Measurements from ENCODE around the gene OR6C70. TPM values are rescaled to one million over a fixed set of nuclear protein-coding genes. Genes with fewer than 3 reads are reported as not detected.
"Not testable (repeated sequence)": the region's sequence is repeated elsewhere in the genome, so short reads cannot be mapped to it uniquely, and the experiment has no call there.

Gene OR6C70
- not detected for total RNA-seq

DNA sequence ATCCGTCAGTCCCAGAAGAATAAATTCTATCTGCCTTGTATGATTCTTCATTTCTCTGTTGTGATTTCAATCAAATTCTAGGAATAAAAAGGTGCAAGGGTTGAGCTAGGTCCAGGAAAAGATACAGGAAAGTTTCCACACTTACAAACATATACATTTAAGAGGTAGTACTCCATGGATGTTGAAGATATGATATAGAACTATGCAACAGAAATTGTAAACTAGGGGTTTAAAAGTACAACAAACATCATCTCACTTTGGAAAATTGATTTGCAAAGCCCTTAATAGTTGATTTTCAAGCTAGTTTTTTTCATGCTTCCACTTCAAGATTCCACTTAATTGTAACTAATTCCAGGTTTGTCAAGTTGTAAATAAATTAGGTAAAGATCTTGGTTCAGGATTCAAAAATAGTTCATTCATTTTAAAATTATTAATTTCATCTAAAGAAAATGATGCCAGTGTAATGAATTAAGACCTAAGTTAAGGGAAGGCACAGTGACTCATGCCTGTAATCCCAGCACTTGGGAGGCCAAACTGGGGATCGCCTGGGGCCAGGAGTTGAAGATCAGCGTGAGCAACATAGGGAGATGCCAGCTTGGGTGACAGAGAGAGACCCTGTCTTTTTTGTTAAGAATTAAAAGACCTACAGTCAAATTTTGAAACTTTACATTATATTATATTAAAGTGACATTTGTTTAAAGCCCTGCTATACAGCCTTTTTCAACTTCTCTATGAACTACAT is at the start of gene OR6C70:
TSS of gene OR6C70 (minus strand) at position 51 of the 742 bp plus-strand sequence. CDS start at position 51, 0 bp downstream.
- no peak for DNase-seq

- DNase-seq: no peak
Measured at GRCh38 chr12:55516391-55516790, 46.5 kb upstream of the OR6C70 start.

GRCh38 chr12:55515696-55516095 is 45.8 kb upstream of the OR6C70 start:
- DNase-seq: no peak

DNA sequence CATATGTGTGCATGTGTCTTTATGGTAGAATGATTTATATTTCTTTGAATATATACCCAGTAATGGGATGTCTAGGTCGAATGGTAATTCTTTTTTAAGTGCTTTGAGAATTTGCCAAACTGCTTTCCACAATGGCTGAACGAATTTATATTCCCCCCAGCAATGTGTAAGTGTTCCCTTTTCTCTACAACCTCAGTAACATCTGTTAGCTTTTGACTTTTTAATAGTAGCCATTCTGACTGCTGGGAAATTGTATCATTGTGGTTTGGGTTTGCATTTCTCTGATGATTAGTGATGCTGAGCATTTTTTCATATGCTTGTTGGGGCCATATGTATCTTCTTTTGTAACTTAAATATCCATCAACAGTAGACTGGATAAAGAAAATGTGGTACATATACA is 31.7 kb upstream of the OR6C70 start:
- DNase-seq: no peak

- no peak for DNase-seq
Measured at GRCh38 chr12:55499810-55500252, 29.9 kb upstream of the OR6C70 start.

DNA sequence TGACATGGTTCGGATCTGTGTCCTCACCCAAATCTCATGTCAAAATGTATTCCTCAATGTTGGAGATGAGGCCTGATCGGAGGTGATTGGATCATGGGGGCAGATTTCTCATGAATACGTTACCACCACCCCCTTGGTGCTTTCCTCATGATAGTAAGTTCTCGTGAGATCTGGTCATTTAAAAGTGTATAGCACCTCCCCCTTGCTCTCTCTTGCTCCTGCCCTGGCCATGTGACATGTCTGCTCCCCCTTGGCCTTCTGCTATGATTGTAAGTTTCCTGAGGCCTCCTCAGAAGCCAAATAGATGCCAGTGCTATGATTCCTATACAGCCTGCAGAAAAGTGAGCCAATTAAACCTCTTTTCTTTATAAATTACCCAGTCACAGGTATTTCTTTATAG is 29.3 kb upstream of the OR6C70 start:
- DNase-seq: no peak

DNA sequence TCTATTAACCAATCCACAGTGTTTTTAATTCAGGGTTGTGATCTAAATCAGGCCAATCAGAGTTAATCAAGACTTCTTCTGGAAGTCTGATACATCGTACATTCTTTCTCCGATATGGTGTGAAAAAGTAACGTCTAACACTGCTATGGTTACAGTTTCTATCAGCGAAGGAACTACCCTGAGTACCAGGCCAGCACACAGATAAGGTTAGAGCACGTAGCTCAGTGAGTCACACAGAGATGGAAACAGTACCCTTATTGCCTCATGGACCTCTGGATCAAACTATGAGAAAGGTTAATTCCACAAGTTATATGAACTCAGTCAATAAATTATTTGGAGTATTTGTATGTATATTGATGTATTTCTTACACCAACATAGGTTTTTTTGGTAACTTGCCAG is 25.6 kb upstream of the OR6C70 start:
- no peak for DNase-seq

GRCh38 chr12:55492078-55492477 is 22.1 kb upstream of the OR6C70 start, which contains the start of gene OR6C68:
Gene OR6C68 (plus strand): TSS chr12:55492378. CDS start chr12:55492378, 0 bp downstream.
- DNase-seq: no peak

- DNase-seq: not testable (repeated sequence)
Measured at GRCh38 chr12:55484284-55484683, 14.3 kb upstream of the OR6C70 start.

DNA sequence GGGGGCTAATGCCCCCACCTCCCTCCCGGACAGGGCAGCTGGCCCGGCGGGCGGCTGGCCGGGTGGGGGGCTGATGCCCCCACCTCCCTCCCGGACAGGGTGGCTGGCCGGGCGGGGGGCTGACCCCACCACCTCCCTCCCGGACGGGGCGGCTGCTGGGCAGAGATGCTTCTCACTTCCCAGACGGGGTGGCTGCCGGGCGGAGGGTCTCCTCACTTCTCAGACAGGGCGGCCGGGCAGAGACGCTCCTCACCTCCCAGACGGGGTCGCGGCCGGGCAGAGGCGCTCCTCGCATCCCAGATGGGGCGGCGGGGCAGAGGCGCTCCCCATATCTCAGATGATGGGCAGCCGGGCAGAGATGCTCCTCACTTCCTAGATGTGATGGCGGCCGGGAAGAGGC is 9.2 kb upstream of the OR6C70 start:
- DNase-seq: not testable (repeated sequence)

GRCh38 chr12:55472264-55472663 is 2.3 kb upstream of the OR6C70 start:
- DNase-seq: no peak

DNA sequence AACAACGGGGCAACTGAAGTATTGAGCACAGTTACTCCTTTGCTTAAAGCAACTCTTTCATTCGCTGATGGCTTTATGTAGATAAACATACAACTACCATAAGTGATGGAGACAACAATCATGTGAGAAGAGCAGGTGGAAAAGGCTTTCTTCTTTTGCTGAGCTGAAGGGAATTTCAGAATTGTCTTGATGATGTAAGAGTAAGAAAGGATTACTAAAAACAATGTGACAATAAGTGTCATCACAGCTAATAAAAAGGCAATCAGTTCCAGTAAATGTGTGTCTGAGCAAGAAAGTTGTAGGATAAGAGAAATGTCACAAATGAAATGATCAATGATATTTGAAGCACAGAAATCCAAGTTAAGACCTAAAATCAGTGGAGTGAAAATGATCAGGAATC is 647 bp downstream of the OR6C70 start:
- DNase-seq: no peak

DNA sequence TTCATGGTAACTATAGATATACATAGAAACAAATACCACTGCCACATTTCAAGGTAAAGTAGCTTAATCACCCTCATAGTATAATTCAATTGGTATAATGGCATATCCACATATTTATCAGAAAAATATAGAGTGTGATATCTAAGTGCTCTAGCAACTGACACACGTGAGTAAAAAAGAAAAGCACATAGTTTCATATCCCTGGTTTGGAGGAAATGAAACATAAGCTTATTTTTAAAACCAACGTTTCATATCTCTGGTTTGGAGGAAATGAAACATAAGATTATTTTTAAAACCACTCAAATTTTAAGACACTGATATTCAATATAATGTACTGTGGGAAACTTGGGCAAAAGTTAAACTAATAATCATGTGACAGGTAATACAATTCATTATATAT is 2.1 kb downstream of the OR6C70 start:
- no peak for DNase-seq

GRCh38 chr12:55464926-55465325 is 5.0 kb downstream of the OR6C70 start:
- not testable (repeated sequence) for DNase-seq

DNA sequence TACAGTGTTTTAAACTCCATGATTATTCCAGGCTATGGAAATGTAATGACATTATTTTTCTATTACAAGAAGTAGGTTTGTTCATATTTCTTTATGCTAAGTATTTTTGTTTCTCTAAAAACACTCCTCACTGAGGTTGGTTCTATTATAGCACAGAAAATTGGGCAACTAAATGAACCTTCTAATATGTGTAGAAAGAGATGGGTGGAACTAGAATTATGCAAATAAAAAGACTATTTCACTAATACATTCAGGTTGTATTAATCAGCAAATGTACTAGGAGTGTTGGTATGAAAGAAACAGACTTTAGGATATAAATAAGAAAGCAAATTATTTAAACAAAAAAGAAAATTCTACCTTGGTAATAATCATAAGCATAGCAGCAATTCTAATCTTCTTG is 21.1 kb downstream of the OR6C70 start:
- no peak for DNase-seq

DNA sequence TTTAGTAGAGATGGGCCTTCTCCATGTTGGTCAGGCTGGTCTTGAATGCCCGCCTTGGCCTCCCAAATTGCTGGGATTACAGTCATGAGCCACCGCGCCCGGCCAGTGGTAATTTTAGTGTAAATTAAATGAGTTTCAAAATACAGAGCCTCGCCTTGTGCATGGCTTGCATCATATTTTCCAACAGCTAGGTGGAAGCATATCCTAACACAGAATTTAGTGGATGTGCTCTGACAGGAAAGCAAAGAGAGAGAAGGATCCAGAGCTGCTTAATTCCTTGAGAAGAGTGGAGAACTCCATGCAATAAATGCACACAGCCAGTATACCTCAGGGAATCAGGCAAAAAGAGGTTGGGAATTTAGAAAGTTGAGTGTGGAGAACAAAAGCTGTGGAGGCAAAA is 23.6 kb downstream of the OR6C70 start:
- DNase-seq: no peak

GRCh38 chr12:55445357-55445756 is 24.6 kb downstream of the OR6C70 start:
- no peak for DNase-seq

GRCh38 chr12:55443776-55444175 is 26.2 kb downstream of the OR6C70 start, which contains the start of gene OR6C2:
Gene OR6C2 (plus strand): TSS chr12:55444076. CDS start chr12:55452214, 8,138 bp downstream.
- DNase-seq: no peak

GRCh38 chr12:55441233-55441632 is 28.7 kb downstream of the OR6C70 start:
- not testable (repeated sequence) for DNase-seq

DNA sequence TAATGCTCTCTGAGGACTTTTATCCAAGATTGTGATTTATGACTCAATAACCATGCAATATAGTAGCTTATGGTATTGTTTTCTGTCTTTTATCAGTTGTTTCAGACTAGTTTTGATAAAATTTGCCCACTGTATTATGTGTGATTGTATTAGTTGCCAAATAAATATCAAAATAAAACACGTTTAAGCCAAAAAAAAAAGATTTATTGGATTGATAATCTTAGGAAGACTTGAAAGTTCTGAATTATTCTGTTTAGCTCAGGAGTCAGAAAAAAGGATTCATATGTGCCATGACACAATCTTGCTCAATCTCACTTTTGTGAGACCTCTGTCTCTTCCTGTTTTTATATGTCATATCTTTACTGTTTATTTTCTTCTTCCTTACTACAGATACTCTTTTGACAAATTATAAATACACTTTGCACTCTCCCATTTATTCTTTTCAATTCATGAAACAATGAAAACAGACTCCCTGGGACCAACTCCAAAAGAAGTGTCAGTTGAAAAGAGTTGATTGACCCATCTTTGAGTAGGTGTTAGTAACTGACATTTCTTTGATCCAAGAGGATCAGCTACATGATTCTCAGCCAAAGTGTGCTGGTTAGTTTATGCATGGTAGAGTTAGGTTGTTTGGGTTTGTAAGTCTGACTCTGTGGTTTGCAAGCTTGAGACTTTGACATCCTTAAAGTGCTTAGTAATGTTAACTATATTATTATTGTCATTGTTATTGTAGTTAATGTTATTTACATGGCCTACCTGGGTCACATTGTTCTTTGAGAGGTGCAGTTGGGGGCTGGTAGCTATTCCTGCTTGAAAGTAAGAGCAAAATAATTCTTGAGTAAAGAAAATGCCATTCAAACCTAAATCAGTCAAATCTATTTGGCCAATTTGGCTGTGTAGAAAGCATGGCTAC is 41.4 kb downstream of the OR6C70 start:
- no peak for DNase-seq

DNA sequence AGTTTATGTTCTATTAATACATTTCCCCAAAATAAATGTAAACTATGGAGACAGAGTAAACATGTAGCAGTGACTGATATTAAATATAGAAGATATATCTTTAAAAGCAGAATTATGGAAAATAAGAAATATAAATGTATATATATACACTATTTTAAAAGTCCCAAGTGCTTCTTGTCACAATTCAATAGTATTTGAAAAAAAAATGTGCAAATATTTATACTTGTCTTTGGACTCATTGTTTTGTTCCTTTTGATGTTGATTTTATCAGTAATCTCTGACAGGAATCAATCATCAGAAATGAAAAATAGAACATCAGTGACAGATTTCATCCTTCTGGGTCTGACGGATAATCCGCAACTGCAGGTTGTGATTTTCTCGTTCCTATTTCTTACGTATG is 44.0 kb downstream of the OR6C70 start, which contains the start of gene OR6C76:
TSS of gene OR6C76 (plus strand) at position 301 of the 400 bp plus-strand sequence. CDS start at position 301, 0 bp downstream.
- DNase-seq: no peak

- DNase-seq: no peak
Measured at GRCh38 chr12:55420307-55420962, 49.5 kb downstream of the OR6C70 start.
